NCI-H1436 treated with DMSO at 0.1 percent for 48 hours (cell line): ENCODE measurements around the gene KRR1.
"Not testable (repeated sequence)": the region's sequence is repeated elsewhere in the genome, so short reads cannot be mapped to it uniquely, and the experiment has no call there.

Source experiments
- DNase-seq: peaks from one replicate; lab custom pipeline; 2025; lab: John Stamatoyannopoulos, UW

Gene KRR1

DNA sequence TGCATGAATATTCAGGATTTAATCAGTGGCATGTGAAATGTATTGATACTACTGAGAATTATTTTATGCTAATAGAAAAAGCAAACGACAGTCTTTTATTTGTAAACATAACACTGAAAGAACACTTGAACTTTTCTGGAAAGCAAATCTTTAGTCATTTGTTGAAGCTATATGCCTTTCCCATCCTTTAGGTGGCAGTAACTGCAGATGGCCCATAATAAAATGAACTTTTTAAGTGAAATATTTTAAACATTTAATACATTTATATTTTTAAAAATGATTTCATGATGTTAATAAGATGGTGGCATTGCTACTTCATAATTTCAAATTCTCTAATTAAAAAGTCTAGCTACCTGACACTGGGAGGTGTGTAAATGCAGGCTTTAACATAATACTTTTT, 13.9 kb upstream of the KRR1 start:
- DNase-seq = no peak

- not testable (repeated sequence) for DNase-seq
Observed at GRCh38 chr12:75522124-75522523, 10.7 kb upstream of the KRR1 start.

GRCh38 chr12:75521224-75521623, 9.8 kb upstream of the KRR1 start:
- DNase-seq = not testable (repeated sequence)

GRCh38 chr12:75509621-75510020, 1.8 kb downstream of the KRR1 start:
- no peak for DNase-seq

GRCh38 chr12:75508159-75508558, 3.2 kb downstream of the KRR1 start:
- DNase-seq = no peak

- no peak for DNase-seq
Observed at GRCh38 chr12:75507086-75507485, 4.3 kb downstream of the KRR1 start.

- no peak for DNase-seq
Observed at GRCh38 chr12:75505706-75506312, 5.6 kb downstream of the KRR1 start.

DNA sequence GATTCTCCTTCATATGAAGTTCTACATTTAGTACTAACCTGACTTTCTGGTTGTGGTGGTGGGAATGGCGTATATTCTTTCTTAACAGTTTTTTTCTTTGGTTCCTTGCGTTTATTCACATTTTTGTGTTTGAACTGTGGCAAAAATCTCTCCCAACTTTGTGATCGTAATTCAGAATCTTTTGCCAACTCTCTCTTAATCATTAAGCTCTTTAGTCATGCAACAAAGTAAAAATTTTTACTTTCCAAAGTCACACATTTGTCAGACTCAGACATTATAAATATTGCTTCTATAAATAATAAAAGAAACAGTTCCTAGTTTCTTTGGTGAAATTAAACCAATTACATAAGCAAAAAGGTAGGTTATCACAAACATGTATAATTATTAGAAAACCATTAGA, 7.5 kb downstream of the KRR1 start:
- DNase-seq = no peak

DNA sequence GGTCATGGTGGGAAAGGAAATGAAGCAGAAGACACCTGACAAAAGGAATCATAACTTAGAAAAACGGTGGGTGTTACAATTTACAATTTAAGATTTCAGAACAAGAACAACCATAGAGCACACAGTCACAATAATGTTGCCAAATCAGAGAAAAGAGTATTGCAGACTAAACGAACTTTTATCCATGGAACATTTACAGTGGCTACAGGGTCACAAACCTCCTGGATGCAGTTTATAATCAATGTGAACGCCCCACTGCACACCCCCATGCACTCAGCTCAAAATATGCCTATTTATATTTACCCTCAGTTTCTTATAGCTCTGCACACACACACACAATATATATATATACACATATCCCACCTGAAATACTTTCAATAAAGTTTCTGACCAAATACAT, 8.0 kb downstream of the KRR1 start:
- DNase-seq = no peak

DNA sequence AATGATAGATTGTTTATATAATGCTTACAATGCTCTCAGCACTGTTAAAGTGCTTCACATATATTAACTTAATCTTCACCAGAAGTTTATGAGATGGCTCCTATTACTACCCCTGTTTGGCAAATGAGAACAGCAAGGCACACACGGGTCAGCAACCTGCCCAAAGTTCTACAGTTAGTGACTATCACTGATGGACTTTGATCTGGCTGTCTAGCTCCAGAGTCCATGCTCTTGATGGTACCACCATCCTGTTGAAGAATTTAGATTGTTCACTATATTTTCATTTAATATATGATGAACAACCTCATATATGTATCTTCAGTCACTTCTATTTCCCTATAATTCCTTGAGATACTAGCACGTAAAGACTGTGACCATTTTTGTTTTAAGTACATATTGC, 20.2 kb downstream of the KRR1 start:
- DNase-seq = no peak

- no peak for DNase-seq
Observed at GRCh38 chr12:75489613-75490210, 21.7 kb downstream of the KRR1 start.

- DNase-seq = no peak
Observed at GRCh38 chr12:75489187-75489586, 22.2 kb downstream of the KRR1 start.

DNA sequence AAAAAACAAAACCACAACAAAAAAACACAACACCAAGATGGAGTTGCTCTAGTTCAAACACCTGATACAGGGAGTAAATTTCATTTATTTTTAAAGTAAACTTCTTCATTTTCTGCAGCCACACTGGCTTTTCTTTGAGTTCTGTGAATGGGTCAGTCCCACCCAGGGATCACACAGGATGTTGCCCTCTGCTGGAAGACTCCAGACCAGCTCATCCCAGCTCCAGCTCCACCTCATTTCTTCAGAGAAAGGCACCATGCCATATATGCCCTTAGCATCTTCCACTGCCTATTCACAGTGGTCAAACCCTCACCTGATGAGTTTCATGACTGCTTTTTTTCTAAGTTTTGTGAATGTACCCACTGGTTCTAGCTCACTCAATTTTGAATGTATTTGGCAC, 22.9 kb downstream of the KRR1 start:
- DNase-seq = no peak

DNA sequence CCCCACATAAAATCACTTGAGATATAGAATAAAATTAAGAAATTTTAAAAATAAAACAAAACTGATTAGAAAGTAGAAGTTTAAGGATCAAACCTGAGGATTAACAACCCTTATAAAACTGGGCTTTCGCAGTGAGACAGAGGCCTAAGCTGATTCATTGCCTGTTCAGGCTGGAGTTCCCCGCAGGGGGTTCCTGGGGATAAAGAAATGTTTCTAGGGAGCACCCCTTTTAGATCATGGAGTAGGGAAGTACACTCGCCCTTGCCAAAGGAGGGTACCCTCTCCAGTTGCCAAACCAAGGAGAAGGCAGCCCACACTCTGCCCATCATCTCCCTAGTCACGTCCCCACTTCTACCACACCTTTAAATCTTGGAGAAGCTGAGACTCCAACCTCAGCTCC, 24.1 kb downstream of the KRR1 start:
- no peak for DNase-seq

DNA sequence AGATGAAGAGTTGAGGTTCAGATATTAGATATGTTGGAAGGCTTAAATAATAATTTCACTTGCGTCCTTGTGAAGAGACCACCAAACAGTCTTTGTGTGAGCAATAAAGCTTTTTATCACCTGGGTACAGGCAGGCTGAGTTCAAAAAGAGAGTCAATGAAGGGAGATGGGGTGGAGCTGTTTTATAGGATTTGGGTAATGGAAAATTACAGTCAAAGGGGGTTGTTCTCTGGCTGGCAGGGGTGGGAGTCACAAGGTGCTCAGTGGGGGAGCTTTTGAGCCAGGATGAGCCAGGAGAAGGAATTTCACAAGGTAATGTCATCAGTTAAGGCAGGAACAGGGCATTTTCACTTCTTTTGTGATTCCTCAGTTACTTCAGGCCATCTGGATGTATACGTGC, 27.0 kb downstream of the KRR1 start:
- not testable (repeated sequence) for DNase-seq

- no peak for DNase-seq
Observed at GRCh38 chr12:75483431-75483830, 28.0 kb downstream of the KRR1 start.

DNA sequence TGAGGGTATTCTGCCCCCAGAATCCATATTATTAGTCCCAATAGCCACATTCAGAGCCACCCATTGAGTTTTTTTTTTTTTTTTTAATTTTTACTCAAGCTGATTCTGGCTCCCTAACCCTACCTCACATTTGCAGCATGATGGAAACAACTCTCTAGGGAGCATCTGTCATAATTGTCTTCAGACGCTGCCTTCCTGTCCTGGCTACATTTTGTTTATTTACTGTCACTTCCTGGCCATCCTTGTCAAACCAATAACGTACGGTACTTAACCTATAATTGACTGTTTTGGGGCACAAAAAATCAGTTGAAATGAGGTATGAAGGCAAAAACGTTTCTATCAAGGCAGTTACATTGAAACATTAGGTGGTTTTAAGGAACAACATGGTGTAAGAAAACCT, 28.8 kb downstream of the KRR1 start:
- DNase-seq = no peak

- no peak for DNase-seq
Observed at GRCh38 chr12:75481774-75482173, 29.6 kb downstream of the KRR1 start.

DNA sequence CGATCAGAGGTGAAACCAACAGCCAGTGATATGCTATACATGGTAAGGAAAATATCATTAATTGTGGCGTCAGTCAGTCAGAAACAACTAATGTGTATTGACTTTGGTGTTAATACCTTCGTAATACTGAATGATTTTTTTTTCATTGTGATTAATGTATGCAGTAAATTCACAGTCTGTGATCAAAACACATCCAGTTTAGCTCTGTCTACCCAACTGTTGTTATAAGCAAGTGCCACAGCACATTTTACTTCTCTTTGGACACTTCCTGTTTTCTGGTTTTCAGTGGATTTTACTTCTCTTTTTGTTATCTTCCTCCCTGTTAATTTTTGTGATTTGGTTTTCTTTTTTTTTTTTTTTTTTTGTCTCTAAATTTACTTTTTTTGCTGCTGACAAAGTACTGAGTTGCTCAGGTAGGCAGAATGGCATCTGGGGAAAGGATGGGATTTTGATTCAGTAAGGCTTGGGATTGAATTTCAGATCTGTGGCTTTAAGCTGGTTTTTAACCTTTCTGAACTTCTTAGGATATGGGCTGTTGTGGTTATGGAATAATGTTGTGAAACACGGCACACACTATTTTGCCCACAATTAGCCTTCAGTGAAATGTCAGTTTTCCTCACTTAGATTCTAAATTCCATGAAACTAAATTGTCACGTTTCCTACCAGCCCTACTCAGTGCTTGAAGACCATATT, 30.2 kb downstream of the KRR1 start:
- DNase-seq = no peak

DNA sequence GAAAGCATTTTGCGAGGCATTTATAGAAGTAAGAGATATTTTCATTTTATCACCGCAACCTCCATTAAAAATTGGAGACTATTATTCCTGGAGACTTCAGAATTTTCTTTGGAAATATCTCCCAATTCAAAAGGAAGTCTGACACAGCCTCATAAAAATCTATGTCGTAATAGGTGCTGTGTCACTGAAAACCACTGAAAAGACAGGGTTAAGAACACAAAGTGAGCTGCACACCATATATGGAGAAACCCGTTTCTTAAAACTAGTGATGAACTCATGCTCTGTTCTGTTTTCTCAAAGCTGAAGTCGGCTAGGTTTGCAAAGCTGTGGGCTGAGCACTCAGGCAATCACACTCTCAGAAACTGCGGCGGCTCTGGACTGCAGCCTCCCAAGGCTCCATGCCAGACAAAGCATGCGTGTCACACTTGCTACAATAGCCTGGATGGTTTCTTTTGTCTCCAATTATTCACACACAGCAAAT, 30.9 kb downstream of the KRR1 start, which contains the start of gene GLIPR1:
TSS of gene GLIPR1 (plus strand) at position 287 of the 481 bp plus-strand sequence. CDS start at position 413, 126 bp downstream.
- no peak for DNase-seq

DNA sequence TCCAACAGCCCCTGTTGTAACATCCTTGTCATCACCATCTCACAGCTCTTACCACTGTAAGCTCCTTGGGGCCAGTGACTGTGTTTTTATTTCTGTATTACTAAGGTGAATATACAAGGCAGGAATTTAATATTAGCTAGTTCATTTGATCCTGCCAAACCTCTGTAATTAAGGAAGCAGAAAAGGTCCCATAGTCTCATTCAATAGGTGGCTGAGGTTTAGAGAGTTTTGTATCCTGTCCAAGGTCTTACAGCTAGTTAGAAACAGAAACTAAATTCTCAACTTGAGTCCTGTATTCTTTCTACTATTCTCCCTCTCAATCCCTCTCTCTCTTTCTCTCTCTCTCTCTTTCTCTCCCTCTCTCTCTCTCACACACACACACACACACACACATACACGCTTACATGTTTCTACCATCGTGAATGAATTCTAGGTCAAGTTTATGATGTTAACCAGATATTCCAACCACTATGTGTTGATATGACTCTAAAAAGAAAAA, 31.4 kb downstream of the KRR1 start:
- no peak for DNase-seq

DNA sequence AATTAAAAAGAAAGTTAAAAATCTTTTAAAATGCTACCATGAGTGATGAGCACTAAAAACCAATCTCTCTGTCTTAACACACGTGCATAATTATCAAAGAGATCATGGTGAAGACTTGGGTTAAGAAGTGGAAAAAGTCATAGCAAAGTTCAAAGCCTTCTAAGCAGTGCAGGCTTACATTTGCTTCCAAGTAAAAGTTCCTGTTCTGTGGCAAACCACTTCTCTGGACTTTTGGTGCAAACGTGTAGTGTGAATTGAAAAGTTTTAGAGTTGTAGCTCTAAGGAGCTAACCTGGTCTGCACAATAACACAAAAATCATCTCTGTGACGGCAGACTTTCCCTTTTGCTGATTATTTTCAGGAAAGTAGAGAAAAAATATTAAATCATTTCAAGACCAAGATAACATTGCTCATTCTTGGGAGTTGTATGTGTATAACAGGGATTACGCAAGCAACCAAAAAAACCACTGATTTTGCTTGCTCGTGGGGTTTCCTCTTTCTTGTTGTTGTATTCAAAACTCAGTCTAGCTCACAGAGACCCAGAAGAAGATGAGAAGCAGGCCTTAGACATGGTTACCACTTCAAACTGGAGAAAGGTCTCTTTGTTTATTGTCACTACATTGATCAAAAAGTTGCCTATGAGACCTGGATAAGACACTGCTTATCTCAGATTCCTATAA, 33.2 kb downstream of the KRR1 start:
- DNase-seq = no peak

GRCh38 chr12:75477137-75477536, 34.3 kb downstream of the KRR1 start:
- no peak for DNase-seq
